Limb (tissue), 2 donors: ENCODE measurements around the gene FAM204A.

Experiments used
- DNase-seq, 2 donors: peaks; one replicate each; pipeline ENCODE4 v3.0.0-alpha.2; 2016; ENCODE audit errors: extremely low spot score in 2 of 2

The FAM204A gene

DNA sequence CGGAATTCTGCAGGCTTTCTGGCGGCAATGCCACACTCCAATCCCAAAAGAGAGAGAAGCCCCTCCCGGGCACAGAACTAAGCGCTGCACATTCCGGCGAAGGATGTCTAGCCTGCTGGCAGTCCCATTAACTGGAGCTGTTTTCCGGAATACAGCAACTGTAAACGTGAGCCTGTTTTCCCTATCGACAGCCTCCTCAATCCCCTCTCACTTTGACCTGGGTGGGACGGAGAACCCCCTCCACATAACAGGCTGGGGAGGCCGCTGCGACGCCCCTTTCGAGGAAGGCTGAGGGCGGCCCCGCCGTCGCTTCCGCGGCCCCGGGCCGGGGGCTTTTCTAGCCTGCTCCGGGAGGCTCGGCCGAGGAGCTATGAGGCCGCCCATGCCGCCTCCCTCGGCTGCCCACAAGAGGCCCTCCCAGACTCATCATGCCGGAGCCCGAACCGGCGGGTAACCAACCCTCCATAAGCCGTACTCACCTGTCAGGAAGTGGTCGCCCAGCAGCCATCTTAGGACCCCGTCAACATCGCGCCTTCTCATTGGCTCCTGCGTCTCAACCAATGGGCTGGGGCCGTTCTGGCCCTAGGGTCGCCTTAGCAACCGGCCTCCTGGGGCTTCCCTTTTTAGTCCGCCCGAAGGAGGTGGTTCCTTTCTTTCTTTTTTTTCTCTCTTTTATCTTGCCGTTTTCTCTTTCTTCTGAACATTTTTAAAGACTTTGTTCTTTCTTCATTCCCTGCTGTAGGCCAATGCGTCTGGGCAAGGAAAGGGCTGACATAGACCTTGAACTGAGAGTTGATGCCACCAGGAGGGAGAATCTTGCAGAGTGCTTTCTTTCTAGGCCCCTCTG lies at the start of gene FAM204A:
FAM204A (minus strand) TSS at position 534 of the 847 bp plus-strand sequence. CDS start 5,909 bp downstream, outside the sequence.
- peak; percentile 94 to 98 for DNase-seq

DNA sequence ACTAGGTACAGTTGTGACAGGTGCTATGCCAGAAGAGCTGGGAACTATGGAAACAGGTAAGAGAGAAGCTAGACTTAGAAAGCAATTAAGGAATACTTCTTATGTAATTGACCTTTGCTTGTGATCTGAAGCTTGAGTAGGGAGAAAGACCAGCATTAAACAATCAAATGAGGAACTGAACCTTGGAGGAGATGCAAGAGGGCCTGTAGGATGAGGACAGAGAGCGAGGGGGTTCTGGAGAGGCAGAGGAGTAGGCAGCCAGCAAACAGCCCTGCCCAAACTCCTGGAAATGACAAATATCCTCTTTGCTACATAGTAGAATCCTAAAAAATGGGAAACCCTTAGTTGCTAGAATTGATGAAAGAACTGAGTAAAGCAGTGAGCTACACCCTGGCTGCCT lies 41.6 kb upstream of the FAM204A start:
- no peak for DNase-seq

DNA sequence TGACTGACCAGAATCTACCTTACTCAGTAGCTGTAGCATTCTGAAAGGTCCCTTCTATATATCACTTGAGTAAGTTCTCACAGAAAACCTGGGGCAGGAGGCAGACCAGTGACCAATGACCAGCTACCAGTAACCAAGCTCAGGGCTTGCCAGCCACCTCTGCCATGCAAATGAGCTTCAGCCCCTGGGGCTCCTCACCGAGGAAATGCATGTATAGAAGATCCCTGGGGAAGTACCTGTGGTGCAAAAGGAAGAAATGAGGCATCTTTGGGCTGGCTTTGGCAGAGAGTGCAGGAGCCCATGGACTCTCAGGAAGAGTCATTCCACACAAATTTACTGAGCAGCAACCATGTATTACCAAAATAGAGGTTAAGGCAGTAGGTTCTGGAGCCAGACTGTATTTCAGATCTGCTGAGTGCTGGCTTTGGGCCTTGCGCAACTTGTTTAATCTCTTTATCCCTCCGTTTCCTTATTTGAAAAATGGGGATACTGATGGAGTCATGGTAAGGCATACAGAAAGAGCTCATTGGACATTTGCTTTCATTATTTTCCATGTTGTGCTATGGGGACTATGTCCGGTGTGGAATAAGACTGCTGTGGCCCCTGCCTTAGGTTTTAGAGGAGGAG lies 41.1 kb upstream of the FAM204A start:
- no peak for DNase-seq

DNA sequence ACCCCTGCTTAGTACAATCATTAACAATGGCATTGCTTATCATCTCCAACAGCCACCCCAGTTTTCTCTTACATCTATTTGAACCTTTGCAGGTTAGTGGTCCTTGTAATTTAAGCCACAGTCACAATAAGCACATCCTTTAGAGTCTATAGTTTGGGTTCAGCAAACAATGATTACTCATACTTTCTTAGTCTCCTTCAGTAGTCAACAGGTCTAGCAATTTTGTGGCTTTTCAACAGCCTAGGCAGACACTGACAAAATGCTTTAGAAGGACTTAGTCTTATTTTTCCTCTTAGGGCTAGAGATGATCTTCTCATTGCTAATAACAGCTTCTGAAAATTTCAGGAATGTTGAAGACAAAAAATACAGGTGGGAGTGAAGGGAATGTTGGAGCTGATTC lies 32.3 kb upstream of the FAM204A start:
- no peak for DNase-seq

DNA sequence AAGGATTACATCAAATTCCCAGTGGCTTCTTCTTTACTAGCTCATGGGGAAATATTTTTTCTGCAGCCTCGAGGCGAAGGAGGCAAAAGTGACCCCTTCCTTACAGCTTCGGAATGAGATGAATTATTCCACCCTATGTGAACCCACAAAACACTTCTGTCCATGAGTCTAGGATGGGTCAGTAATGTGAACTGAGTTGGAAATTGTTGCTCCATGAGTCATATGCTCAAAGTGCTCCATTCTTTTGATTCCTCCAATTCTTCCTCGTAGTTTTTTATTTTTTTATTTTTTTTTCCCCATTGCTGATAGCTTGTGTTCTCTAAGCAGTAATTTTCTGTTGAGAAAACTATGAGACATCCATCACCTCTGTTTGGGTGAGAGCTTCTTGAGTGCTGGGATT lies 31.7 kb upstream of the FAM204A start:
- no peak for DNase-seq

DNA sequence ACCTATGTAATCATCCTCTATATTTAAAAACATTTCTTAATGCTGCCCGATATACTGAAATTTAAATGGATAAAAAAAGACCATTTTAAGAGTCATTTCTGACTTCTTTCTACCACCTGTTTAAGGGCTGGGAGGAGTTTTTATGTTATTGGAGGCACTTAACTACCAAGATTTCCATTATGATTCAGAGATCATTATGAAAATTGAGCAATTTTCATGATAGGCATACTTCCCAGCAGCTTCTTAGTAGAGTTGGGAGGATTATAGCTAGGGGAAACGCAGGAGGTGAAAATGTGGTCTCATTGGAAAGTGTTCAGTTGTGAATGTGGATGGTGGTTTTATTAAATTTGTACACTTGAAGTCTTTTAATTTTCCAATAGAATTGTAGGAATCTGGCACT lies 28.4 kb upstream of the FAM204A start:
- DNase-seq: no peak

DNA sequence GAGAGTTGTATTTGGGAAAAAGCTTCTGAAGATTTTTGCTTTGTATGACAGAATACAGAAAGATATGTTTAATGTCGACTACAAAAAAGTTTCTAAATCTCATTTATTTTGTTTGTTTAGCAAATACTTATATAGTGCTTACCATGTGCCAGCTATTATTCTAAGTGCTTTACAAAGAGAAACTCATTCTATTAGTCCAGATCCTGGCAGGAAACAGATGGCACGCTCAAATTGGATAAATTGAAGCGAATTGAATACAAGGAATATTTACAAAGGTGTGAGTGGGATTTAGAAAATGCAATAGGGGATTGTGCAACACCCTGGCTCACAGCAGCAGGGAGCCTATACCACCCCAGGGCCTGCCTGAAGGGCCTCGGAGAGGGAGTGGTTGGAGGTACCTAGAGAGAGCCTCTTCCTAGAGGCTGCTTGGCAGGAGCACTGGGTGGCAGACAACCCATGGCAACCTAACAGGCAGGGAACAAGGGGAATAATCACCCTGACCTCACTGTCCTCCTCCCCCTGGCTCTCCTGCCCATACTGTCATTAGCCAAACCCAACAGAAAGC lies 27.6 kb upstream of the FAM204A start:
- DNase-seq: no peak

DNA sequence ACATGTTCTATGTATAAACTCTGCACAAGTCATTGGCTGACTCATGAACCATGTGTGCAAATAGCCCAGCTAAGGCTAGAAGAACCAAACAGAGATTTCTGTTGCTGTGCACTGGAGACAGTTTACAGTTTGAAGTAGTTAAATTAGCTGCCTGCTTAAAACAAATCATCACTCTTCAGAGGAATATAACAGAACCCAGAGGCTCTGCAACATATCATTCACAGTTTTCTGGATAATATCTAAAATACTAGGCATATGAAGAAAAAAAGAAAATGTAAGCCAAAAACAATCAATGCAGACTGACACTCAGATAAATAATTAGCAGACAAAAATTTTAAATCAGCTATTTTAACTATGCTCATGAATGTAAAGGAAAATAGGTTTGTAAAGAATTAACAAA lies 23.6 kb upstream of the FAM204A start:
- DNase-seq: no peak

DNA sequence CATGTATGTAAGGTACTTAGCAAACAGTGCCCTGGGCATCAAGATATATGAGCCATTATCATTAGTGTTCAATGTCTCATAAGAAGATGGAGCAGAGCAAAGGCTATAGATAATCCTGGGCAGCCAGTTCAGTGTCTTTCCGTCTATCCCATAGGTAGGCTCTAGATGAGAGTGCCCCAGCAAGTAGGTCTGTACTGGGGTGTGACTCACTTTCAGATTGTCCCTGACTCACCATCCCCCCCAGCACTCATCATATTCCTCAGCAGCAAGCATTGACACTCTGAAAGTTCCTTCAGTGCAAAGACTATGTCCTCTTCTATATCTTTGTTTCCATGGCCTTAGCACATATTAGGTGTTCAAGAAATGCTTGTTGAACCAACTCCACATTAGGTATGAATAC lies 20.0 kb upstream of the FAM204A start:
- DNase-seq: no peak

DNA sequence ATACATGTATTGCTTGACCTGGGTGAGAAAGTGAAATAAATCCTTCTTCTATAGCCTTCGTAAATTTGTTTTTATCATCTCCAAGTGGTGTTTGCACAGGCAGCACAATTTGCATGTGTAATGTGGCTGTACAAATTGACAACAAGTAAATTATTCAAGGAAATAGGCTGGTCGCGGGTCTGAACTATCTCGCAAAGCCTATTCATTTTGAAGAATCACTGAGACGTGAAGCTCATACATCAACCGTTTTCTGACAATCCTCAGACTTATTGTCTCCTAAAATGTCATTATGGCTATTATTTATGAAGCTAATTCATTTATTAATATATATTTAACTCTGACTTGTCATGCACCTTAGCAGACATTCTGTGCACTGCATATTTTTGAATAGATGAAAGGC lies 16.2 kb upstream of the FAM204A start:
- no peak for DNase-seq

DNA sequence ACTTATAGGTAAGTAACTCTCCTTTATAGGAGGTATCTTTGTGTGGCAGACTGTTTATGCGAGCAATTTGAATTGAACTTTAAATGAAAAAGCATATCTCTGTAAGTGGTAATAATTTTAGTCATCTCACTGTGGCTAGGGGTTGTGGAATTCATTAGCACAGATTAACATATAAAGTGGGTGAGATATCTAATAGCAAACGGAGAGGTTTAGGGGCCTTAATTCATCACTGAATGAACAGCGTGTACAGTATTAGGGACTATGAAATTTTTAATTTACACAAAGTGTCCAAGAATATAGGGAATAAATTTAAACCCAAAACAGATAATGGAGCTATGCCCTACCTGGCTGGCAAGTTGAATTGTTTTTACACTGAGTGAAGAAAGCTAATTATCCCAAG lies 15.7 kb upstream of the FAM204A start:
- DNase-seq: no peak

DNA sequence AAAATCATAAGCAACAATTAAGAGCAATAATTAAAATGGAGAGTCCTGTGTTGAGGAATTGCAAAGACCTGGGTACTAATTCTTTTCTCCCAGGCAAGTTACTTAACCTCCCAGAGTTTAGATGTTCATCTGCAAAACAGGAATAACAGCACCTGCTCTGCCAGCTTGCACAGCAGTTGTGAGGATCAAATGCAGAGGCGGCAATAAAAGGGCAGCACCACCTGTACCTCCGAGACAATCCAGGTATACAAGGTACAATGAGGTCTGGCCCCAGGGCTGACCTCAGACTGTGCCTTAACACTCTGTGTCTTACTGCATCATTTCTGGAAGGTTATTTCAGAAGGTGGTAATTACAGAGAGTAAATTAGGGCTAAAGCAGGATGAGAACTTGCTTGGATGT lies 14.5 kb upstream of the FAM204A start:
- no peak for DNase-seq

DNA sequence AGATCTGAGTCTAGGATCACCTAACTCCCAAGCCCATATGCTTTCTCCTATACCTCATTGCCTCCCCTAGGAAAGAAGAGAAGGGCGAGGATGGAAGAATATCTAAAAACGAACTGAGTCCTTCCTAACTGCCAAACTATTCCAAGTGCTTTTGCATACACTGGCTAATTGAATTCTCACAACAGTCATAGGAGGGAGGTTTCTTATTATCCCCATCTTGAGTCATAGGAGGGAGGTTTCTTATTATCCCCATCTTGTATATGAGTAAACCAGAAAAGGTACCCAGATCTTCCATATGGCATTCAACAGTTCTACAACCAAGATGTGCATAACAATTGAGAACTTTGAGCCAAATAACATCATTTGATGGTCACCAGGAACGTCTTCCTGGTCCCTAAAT lies 13.1 kb upstream of the FAM204A start:
- DNase-seq: no peak

DNA sequence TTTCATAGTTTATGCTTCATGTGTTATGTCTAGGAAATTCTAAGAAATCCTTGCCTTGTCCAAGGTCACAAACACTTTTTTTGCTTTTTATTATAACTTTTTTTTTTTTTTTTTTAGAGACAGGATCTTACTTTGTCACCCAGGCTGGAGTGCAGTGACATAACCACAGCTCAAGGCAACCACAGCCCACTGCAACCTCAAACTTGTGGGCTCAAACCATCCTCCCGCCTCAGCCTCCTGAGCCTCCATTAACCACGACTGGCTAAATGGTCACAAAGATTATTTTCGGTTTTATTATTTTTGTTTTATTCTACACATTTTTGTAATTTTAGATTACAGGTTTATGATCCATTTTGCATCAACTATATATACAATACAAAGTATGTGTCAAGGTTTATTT lies 7.1 kb upstream of the FAM204A start:
- DNase-seq: no peak

DNA sequence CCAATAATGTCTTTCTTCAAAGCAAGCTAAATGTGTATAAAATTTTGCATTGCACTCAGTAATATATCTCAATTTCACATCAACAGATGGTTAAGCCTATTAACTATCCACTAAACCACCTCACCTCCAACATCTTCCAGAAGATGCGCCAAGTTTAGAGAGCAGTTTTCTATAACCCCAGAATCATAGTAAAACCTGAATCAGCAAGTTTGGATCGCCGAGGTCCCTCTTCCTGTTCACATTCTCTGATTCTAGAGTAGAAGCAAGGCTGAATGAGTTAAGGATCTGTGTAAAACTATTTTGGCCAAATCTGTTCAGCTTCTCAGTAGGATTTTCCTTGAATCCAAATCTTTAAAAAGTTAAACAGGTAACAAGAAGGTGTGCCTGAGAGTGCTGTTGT lies 1.4 kb upstream of the FAM204A start:
- DNase-seq: no peak

DNA sequence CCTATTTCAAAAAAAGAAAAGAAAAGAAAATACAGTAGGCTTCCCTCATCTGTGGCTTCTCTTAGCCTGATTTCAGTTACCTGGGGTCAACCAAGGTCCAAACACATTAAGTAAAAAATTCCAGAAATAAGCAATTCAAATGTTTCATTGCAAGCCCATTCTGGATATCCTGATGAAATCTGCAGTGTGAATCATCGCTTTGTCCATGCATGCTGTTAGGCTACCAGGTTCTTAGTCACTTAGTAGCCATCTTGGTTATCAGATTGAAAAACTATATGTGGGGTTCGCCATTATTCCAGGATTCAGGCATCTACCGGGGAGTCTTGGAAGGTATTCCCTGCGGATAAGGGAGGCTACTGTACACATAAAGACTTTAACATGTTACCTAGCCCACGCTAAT lies 991 bp upstream of the FAM204A start:
- DNase-seq: no peak

DNA sequence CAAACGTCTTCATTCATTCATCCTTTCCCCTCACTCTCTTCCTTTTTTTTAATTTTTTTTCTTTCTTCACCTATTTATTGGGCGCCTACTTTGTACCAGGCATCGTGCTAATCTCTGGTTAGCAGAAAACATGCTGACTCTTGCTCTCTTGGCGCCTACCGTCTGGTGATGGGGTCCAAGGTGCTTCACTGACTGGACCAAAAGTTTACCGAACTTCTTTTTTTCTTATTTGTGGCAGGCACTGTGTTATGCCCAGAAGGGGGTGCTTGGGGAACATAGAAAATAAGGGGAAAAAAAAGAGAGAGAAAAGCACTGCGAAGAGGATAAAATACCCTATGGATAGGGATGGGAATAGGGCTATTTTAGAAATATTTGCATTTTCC lies 505 bp upstream of the FAM204A start:
- DNase-seq: no peak

DNA sequence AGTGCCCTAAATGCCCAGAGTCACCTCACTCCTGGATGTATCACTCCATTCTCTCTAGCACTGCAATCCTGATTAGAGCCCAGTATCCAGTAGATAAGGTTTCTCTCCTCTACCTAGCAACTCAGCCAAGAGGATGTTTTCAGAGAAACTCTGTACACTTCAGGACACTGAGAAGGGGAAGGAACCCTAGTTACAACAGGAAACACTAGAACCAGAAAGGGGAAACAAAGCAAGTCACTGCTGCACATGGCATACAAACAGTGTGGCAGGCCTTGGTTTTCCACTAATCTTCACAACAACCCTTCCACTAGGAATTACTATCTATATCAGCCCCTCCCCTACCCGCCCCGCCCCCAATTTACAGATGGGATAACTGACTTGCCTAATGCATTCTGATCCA lies 1.6 kb downstream of the FAM204A start:
- DNase-seq: no peak

DNA sequence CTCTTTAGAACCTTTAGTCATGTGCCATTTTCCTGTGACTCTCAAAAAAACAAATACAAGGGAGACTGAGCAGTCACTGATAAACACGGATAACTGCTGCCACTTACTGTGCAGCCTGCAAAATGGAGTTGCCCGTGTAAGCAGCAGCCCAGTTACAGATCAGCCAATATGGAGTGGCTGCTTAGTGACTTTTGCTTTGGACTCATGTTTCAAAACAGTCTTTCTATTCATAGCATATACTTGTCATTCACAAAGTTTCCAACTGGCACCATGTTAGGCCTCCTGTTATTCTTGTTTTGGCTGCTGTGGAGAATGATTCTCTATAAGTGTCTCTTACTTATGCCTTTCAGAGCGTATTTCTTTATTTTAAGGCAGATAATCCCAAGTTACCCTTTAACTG lies 3.0 kb downstream of the FAM204A start:
- DNase-seq: no peak

DNA sequence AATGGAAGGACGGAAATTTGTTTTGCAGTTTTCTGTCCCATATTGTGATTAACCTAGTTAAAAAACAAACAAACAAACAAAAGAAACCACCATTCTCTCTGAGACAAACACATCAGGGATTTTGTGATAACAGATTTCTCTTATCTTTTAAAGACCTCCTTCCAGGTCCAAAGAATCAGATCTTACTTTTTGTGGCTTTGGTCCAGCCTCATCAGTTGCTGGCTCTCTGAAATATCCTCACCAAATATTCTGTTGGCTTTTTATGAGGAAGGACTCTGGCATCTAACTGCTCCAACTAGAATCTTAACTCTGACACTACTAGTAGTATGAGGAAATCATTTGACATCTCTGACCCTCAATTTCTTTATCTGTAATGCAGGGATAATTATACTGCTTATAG lies 4.8 kb downstream of the FAM204A start:
- DNase-seq: no peak

DNA sequence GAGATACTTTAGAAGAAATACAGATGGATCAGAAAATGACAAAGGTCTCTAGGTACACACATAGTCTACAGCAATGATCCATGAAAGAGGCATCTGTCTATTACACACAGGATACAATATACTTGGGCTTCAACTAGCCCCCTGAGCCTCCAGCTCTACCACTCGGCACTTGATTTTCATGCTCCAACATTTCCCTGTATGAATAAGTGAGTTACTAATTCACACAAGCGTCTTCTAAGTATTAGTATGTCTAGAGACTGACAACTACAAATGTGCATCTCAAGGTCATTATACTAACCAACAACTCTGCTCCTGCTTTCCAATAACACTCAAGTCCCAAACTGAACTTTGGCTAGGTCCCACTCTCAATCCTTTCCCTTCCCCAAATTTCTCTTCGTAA lies 8.3 kb downstream of the FAM204A start:
- no peak for DNase-seq

DNA sequence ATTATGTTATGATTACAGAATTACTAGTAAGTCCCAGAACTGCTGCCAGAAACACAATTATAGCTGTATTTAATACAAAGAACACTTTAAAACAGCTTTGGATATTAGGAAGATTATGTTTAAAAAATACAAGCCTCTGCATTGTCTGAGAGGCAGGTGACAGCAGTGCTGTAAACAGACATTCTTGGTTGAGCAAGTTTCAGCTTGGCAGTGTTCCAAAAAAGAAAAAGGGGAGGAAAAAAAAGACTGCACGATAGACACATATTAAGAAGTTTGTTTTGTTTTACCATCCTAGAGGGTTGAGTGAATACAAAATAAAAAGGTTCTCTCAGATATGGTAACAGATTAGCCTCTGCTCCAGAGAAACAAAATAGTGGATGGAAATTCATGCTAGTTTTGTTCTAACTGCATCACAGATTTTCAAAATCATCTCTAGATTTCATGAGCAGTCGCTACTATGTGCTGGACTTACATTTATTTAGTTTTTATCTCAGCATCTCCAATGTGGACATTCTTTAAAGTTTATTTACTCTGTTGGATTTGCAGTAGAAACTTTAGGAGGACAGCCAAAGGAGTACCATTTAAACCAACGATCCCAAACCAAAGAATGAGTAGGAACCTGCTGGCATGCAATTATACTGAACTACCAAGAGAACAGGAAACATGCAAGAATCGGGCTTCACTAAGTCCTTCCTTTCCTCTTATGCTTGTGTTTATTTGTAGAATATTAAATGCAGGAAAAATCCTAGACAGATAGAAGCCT lies 9.0 kb downstream of the FAM204A start:
- DNase-seq: no peak
